Bronchial epithelial cell (primary cell): ENCODE results near the gene MAP4K4. TPM values are rescaled to one million over a fixed set of nuclear protein-coding genes. Genes with fewer than 3 reads are reported as not detected.

Experiments used
- DNase-seq: peaks from one replicate; pipeline ENCODE4 v3.0.0-alpha.2; 2010; ENCODE audit warnings: low read depth
- FAIRE-seq: peaks from 2 replicates; lab custom pipeline; 2011; peaks lifted over from hg19 to GRCh38; lab: Jason Lieb, UNC
- H3K27me3 ChIP-seq: 2 replicates; pipeline ENCODE4 v1.5.1; 2011; ENCODE audit warnings: low read length; ENCODE audit not compliant: control insufficient read depth, insufficient read depth
- H3K36me3 ChIP-seq: 2 replicates; pipeline ENCODE4 v1.5.1; 2011; ENCODE audit warnings: low read length; ENCODE audit not compliant: control insufficient read depth, insufficient read depth
- H3K4me3 ChIP-seq: 2 replicates; pipeline ENCODE4 v1.5.1; 2011; ENCODE audit warnings: mild to moderate bottlenecking, low read depth, low read length, control low read depth
- CTCF ChIP-seq: IDR thresholded peaks from 2 replicates; pipeline ENCODE4 v1.5.1; 2011; ENCODE audit warnings: mild to moderate bottlenecking, moderate library complexity, low read length, control low read depth, inconsistent platforms; ENCODE audit not compliant: insufficient read depth, severe bottlenecking
- total RNA-seq: library from RNA; depleted of rRNA; stranded (reverse); fragments of >200 nt; gene quantifications from 2 replicates; pipeline ENCODE4 v1.2.1, GENCODE V29; 2014

MAP4K4 gene
- total RNA-seq, 1 donor from 2014 or later = 81.1 TPM

- TF ChIP-seq CTCF = no peak
- no peaks in the 10 kb centered on the region for H3K27me3 ChIP-seq
- FAIRE-seq (no peak), DNase-seq (no peak)
- peaks cover 9% of the 10 kb centered on the region for H3K36me3 ChIP-seq
- H3K4me3 ChIP-seq = no peak overlapping the region
Observed at GRCh38 chr2:101892377-101892776, 194.9 kb downstream of the MAP4K4 start.

- FAIRE-seq = no peak
- peaks cover 6% of the 10 kb centered on the region for H3K36me3 ChIP-seq
- no peak overlapping the region for H3K4me3 ChIP-seq
- TF ChIP-seq CTCF = no peak
- no peak for DNase-seq
- no peaks in the 10 kb centered on the region for H3K27me3 ChIP-seq
Observed at GRCh38 chr2:101893681-101894381, 196.3 kb downstream of the MAP4K4 start.

- Histone ChIP-seq H3K36me3 (peaks cover 6% of the 10 kb centered on the region), H3K27me3 (no peaks in the 10 kb centered on the region), H3K4me3 (no peak overlapping the region)
- DNase-seq (no peak), FAIRE-seq (no peak)
- TF ChIP-seq CTCF = no peak
Observed at GRCh38 chr2:101895039-101895438, 197.5 kb downstream of the MAP4K4 start.

- FAIRE-seq (no peak), DNase-seq (no peak)
- no peak for TF ChIP-seq CTCF
- Histone ChIP-seq H3K36me3 (peaks cover 5% of the 10 kb centered on the region), H3K27me3 (no peaks in the 10 kb centered on the region), H3K4me3 (no peak overlapping the region)
Observed at GRCh38 chr2:101895819-101896322, 198.4 kb downstream of the MAP4K4 start.

- no peak for TF ChIP-seq CTCF
- Histone ChIP-seq H3K27me3 (no peaks in the 10 kb centered on the region), H3K36me3 (no peaks in the 10 kb centered on the region), H3K4me3 (no peak overlapping the region)
- DNase-seq (no peak), FAIRE-seq (peak; percentile 13)
Observed at GRCh38 chr2:101897301-101897700, 199.8 kb downstream of the MAP4K4 start.
